A549 (cell line): ENCODE results near the gene NCKIPSD.

Experiments
- BHLHE40 ChIP-seq: IDR thresholded peaks from 2 replicates; pipeline ENCODE4 v1.6.1; 2012; ENCODE audit warnings: low read depth, low read length, inconsistent platforms
- CTCF ChIP-seq: fragments of >200 bp; sonication (Bioruptor Twin); formaldehyde crosslinking; IDR thresholded peaks from 3 replicates; pipeline ENCODE4 v1.5.1; 2016
- KDM1A ChIP-seq: fragments of 200-600 bp; sonication (generic); IDR thresholded peaks from 2 replicates; pipeline ENCODE4 v1.6.1; 2016; ENCODE audit warnings: low read depth, mild to moderate bottlenecking
- PBX3 ChIP-seq: IDR thresholded peaks from 2 replicates; pipeline ENCODE4 v1.6.1; 2012
- ZFP36 ChIP-seq: fragments of 450-650 bp; IDR thresholded peaks from 2 replicates; pipeline ENCODE4 v1.6.1; 2014; ENCODE audit warnings: borderline replicate concordance; ENCODE audit not compliant: partially characterized antibody

GRCh38 chr3:48648188-48648850 lies 37.4 kb downstream of the NCKIPSD start:
- no peak for TF ChIP-seq KDM1A
- no peak for TF ChIP-seq CTCF
- no peak for TF ChIP-seq BHLHE40
- TF ChIP-seq ZFP36 = no peak
- no peak for TF ChIP-seq PBX3
